ENCODE results near the gene TMC3. TPM values are rescaled to one million over a fixed set of nuclear protein-coding genes. Genes with fewer than 3 reads are reported as not detected.

Gene TMC3
- polyA plus RNA-seq, 4 donors, result 0.14 to 0.29 (median 0.20) TPM

GRCh38 chr15:81323944-81324881, 49.8 kb downstream of the TMC3 start, which contains the start of gene STARD5:
STARD5 (minus strand) TSS chr15:81324141; CDS start chr15:81324099, 42 bp downstream.
- DNase-seq (ENCODE audit: low read depth in 4 of 4, low spot score in 3 of 4), result peak; percentile 87 to 95 (median 93)

- no peak for DNase-seq (ENCODE audit: low read depth in 4 of 4, low spot score in 3 of 4)
These were observed 50.5 kb downstream of the TMC3 start for GRCh38 chr15:81323559-81323943.

- no peak for DNase-seq (ENCODE audit: low read depth in 4 of 4, low spot score in 3 of 4)
These were observed 51.2 kb downstream of the TMC3 start for GRCh38 chr15:81322676-81323253.

GRCh38 chr15:81321667-81322066, 52.3 kb downstream of the TMC3 start:
- no peak for DNase-seq (ENCODE audit: low read depth in 4 of 4, low spot score in 3 of 4)

- no peak for DNase-seq (ENCODE audit: low read depth in 4 of 4, low spot score in 3 of 4)
These were observed 56.4 kb downstream of the TMC3 start for GRCh38 chr15:81317642-81318017.

- no peak for DNase-seq (ENCODE audit: low read depth in 4 of 4, low spot score in 3 of 4)
These were observed 57.7 kb downstream of the TMC3 start for GRCh38 chr15:81316267-81316666.

- DNase-seq (ENCODE audit: low read depth in 4 of 4, low spot score in 3 of 4), result no peak
These were observed 58.4 kb downstream of the TMC3 start for GRCh38 chr15:81315452-81316175.

GRCh38 chr15:81314378-81314777, 59.6 kb downstream of the TMC3 start:
- no peak for DNase-seq (ENCODE audit: low read depth in 4 of 4, low spot score in 3 of 4)

- DNase-seq (ENCODE audit: low read depth in 4 of 4, low spot score in 3 of 4), result no peak
These were observed 60.3 kb downstream of the TMC3 start for GRCh38 chr15:81313686-81314085.

GRCh38 chr15:81312790-81313543, 61.0 kb downstream of the TMC3 start:
- no peak for DNase-seq (ENCODE audit: low read depth in 4 of 4, low spot score in 3 of 4)

GRCh38 chr15:81311752-81312464, 62.1 kb downstream of the TMC3 start:
- DNase-seq (ENCODE audit: low read depth in 4 of 4, low spot score in 3 of 4), result no peak

- no peak for DNase-seq (ENCODE audit: low read depth in 4 of 4, low spot score in 3 of 4)
These were observed 63.5 kb downstream of the TMC3 start for GRCh38 chr15:81310480-81310879.

GRCh38 chr15:81309647-81310450, 64.2 kb downstream of the TMC3 start:
- DNase-seq (ENCODE audit: low read depth in 4 of 4, low spot score in 3 of 4), result no peak

GRCh38 chr15:81308260-81308659, 65.8 kb downstream of the TMC3 start:
- DNase-seq (ENCODE audit: low read depth in 4 of 4, low spot score in 3 of 4), result no peak

- DNase-seq (ENCODE audit: low read depth in 4 of 4, low spot score in 3 of 4), result no peak
These were observed 69.8 kb downstream of the TMC3 start for GRCh38 chr15:81304226-81304625.

GRCh38 chr15:81303244-81304225, 70.5 kb downstream of the TMC3 start:
- DNase-seq (ENCODE audit: low read depth in 4 of 4, low spot score in 3 of 4), result no peak

GRCh38 chr15:81302701-81303109, 71.3 kb downstream of the TMC3 start:
- no peak for DNase-seq (ENCODE audit: low read depth in 4 of 4, low spot score in 3 of 4)

- no peak for DNase-seq (ENCODE audit: low read depth in 4 of 4, low spot score in 3 of 4)
These were observed 72.1 kb downstream of the TMC3 start for GRCh38 chr15:81301815-81302399.

Data from left renal pelvis (tissue), 4 donors.